GM12801 (cell line): Measurements from ENCODE around the gene BLOC1S2.

Experiments
- TF ChIP-seq, protein P1 (sequence below): IDR thresholded peaks from one replicate; pipeline ENCODE4 v1.5.1; 2011; ENCODE audit warnings: control low read depth; ENCODE audit not compliant: insufficient read length; ENCODE audit errors: extremely low read depth

The BLOC1S2 gene

DNA sequence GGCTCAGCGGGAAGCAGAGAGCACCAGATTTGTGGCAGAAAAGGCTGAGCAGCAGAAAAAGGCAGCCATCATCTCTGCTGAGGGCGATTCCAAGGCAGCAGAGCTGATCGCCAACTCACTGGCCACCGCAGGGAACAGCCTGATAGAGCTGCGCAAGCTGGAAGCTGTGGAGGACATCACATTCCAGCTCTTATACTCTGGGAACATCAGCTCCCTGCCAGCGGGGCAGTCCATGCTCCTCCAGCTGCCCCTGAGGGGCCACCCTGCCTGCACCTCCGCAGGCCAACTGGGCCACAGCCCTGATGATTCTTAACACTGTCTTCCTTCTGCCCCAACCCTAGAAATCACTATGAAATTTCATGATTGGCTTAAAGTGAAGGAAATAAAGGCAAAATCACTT lies 37.7 kb downstream of the BLOC1S2 start:
- TF ChIP-seq, protein P1, sequence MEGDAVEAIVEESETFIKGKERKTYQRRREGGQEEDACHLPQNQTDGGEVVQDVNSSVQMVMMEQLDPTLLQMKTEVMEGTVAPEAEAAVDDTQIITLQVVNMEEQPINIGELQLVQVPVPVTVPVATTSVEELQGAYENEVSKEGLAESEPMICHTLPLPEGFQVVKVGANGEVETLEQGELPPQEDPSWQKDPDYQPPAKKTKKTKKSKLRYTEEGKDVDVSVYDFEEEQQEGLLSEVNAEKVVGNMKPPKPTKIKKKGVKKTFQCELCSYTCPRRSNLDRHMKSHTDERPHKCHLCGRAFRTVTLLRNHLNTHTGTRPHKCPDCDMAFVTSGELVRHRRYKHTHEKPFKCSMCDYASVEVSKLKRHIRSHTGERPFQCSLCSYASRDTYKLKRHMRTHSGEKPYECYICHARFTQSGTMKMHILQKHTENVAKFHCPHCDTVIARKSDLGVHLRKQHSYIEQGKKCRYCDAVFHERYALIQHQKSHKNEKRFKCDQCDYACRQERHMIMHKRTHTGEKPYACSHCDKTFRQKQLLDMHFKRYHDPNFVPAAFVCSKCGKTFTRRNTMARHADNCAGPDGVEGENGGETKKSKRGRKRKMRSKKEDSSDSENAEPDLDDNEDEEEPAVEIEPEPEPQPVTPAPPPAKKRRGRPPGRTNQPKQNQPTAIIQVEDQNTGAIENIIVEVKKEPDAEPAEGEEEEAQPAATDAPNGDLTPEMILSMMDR: no peak

GRCh38 chr10:100245484-100246220 lies 40.8 kb downstream of the BLOC1S2 start:
- TF ChIP-seq, protein P1: no peak

DNA sequence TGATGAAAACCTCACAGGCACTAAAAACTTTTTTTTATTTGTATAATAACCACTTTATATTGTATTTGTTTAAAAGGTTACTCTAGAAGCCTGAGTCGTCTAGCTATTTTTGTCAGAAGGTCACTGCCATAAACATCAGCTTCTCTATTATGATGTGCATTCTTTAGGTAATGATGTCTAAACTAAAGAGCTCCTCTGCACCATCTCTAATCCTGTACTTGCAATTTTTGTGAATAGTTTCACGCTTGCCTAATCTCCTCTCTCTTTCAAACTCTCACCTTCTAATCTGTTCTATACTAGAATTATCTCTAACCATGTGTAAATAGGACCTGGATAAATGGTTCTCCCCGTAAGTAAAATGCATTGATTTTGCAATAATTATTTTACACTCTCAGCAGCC lies 46.6 kb downstream of the BLOC1S2 start:
- TF ChIP-seq, protein P1: no peak

DNA sequence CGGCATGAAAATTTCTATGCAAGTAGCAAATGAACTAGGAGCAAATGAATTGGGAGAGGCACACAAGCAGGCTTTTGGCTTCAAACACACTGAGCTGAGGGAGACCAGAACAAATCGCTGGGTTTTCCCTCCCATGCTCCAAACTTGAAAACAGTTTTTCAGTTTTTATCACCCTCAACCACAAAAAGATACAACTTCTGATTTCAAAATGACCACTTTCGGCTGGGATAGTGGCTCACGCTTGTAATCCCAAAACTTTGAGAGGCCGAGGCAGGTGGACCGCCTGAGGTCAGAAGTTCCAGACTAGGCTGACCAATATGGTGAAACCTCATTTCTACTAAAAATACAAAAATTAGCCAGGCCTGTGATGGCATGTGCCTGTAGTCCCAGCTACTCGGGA lies 48.1 kb downstream of the BLOC1S2 start:
- TF ChIP-seq, protein P1: no peak

DNA sequence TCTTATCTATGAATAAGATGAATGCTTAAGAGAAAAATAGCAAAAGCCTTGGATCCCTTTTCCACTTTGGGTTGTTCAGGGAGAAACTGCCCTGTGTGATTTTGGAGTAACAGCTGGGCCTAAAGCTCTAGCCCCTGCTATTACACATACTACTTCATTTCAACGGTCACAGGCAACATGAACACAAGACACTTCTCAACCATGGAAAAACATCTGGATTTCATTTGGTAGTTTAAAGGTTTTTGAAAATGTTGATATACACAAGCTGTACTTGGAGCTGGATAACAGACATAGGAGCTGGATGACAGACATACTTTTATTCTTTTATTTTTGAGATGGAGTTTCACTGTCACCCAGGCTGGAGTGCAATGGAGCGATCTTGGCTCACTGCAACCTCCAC lies 54.4 kb downstream of the BLOC1S2 start:
- TF ChIP-seq, protein P1: no peak

DNA sequence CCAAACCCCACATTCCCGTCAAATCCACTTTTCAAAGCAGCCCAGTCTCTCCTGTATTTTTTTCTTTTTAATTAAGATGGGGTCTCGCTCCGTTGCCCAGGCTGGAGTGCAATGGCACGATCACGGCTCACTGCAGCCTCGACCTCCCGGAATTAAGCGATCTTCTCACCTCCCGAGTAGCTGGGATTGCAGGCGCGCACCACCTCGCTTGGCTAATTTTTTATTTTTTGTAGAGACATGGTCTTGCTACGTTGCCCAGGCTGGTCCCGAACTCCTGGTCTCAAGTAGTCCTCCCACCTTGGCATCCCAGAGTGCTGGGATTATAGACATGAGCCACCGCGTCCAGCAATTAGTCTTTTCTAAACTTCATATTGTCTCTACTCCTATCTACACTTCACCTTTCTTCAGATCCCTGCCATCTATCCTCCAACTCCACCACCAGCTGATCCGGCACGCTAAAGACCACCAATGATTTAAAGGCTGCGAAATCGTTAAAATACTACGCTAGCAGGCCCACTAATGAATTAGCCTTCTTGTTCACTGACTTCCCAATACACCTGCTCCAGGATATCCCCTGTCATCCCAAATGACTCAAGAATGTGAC lies 56.6 kb downstream of the BLOC1S2 start:
- TF ChIP-seq, protein P1: no peak

DNA sequence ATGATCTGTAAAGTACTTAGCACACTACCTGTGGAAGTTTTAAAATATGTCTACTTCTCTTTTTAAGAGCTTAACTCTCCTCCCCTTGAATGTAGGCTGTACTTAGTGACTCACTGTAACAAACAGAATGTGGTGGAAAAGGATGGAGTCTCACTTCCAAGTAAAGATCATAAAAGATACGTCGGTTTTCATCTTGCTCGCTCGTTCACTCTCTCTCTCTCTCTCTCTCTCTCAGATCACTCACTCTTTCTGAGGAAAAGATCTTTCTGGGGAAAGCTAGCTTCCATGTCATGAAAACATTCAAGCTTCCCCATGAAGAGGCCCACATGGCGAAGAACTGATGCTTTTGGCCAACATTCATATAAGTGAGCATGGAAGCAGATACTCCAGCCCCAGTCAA lies 62.6 kb downstream of the BLOC1S2 start:
- TF ChIP-seq, protein P1: no peak
